NB4 (cell line): ENCODE results near the gene RAP1GAP2.
"Not testable (repeated sequence)": the region's sequence is repeated elsewhere in the genome, so short reads cannot be mapped to it uniquely, and the experiment has no call there.

Source experiments
- DNase-seq: peaks from one replicate; pipeline ENCODE4 v3.0.0; 2010; ENCODE audit warnings: low read depth
- H3K4me3 ChIP-seq: one replicate; pipeline ENCODE4 v1.5.1; 2011; ENCODE audit warnings: mild to moderate bottlenecking, low read depth, low read length, moderate library complexity
- CTCF ChIP-seq: IDR thresholded peaks from one replicate; pipeline ENCODE4 v1.5.1; 2012; ENCODE audit warnings: low read depth, low read length
- MAX ChIP-seq: IDR thresholded peaks from 2 replicates; pipeline ENCODE4 v1.6.1; 2011; ENCODE audit warnings: low read depth, low read length
- MYC ChIP-seq: IDR thresholded peaks from 2 replicates; pipeline ENCODE4 v1.6.1; 2011; ENCODE audit warnings: low read depth, low read length
- POLR2A ChIP-seq: IDR thresholded peaks from 2 replicates; pipeline ENCODE4 v1.6.1; 2011; ENCODE audit warnings: mild to moderate bottlenecking; ENCODE audit not compliant: insufficient read length; ENCODE audit errors: extremely low read depth

The RAP1GAP2 gene

GRCh38 chr17:2885733-2886132 is 89.5 kb downstream of the RAP1GAP2 start:
- no peak for DNase-seq
- no peak for TF ChIP-seq MYC
- no peak for TF ChIP-seq CTCF
- no peak for TF ChIP-seq MAX
- TF ChIP-seq POLR2A, result no peak
- H3K4me3 ChIP-seq, result no peak overlapping the region

- H3K4me3 ChIP-seq, result no peak overlapping the region
- no peak for DNase-seq
- TF ChIP-seq CTCF (no peak), MYC (no peak), MAX (no peak), POLR2A (no peak)
Measured at GRCh38 chr17:2888326-2888725, 92.1 kb downstream of the RAP1GAP2 start.

GRCh38 chr17:2889256-2889655 is 93.0 kb downstream of the RAP1GAP2 start:
- TF ChIP-seq MYC (no peak), MAX (no peak), CTCF (no peak), POLR2A (no peak)
- no peak overlapping the region for H3K4me3 ChIP-seq
- DNase-seq, result no peak

DNA sequence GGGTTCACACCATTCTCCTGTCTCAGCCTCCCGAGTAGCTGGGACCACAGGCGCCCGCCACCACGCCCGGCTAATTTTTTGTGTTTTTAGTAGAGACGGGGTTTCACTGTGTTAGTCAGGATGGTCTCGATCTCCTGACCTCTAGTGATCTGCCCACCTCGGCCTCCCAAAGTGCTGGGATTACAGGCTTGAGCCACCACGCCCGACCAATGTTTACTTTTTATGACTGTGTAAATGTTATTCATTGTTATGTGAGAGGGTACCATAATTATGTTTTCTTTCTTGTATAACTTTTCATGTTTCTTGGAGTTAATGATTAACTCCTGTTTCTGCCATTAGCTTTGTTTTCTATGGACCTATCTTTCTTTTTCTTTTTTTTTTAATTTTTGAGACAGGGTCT is 94.5 kb downstream of the RAP1GAP2 start:
- DNase-seq, H3K4me3 ChIP-seq: not testable (repeated sequence)

DNA sequence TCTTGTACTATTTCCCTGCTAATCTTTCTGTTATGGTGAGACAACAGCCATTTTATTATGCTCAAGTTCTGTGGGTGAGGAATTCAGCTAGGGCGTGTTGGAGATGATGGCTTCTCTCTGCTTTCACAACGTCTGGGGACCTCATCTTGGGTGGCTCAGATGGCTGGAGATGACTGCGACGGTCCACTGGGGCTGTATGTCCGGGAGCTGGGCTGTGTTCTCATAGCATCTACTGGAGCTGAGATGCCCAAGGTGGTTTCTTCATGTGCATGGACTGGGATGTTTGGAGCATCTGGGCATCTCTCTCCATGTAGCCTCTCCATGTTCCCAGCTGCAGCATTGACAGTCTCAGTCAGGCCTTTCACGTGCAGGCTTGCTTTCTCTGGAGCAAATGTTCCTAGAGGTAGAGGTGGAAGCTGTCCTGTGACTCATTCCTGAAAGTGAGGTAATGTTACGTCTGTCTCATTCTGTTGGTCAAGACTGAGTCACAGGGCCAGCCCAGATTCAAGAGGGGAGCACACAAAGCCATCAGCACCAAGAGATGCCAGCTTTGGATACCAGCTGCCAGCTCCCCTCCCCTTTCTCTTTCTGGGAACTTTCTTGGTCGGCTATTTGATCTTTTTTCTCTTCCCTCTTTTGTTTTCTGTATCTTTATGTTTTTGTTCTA is 96.2 kb downstream of the RAP1GAP2 start:
- DNase-seq, result peak; percentile 39
- no peak overlapping the region for H3K4me3 ChIP-seq
- TF ChIP-seq MYC (no peak), POLR2A (no peak), CTCF (no peak), MAX (no peak)

DNA sequence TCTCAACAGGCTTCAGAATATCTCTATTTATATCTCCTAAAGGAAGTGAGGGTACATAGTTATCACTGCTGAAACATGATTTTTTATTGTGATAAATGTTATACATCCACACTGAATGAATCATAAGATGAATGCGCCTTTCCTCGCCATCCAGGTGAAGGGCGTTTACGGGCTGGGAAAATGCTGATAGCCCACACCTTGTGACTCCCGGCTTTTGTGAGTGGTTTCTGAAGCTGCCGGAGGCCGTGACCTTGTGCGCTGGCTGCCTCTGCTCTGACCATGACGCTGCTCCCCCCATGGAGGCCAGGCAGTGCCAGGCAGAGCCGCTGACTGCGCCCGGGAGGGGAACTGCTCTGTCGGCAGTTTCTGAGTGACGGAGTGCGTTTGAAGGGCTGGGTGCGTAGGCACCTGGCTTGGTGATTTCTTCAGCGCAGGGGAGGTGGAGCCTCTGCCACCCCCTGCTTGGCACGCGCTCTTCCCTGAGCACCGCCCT is 97.2 kb downstream of the RAP1GAP2 start:
- H3K4me3 ChIP-seq, result no peak overlapping the region
- DNase-seq, result no peak
- TF ChIP-seq MYC (no peak), MAX (no peak), POLR2A (no peak)

DNA sequence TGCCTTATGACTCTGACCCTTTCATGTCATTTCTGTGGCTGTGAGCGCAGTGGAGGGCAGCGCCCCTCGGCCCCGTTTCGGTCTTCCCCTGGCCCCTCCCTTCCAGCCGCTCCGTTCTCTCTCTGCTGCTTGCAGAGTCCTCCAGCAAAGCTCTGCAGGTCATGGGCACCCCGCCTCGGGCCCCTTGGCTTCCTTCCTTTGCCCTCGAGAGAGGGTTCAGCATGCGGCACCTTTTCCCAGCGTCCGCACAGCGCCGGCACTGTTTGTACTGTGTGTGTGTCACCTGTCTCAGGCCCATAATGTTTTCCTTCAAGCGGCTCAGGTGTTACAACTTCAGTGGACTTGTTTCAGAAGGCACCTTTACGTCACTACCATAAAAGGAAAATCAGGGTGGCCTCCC is 98.5 kb downstream of the RAP1GAP2 start:
- DNase-seq, result no peak
- no peak for TF ChIP-seq MYC
- TF ChIP-seq POLR2A, result no peak
- TF ChIP-seq MAX, result no peak
- no peak for TF ChIP-seq CTCF

More for the DNA sequence above, 98.5 kb downstream of the RAP1GAP2 start:
- no peak overlapping the region for H3K4me3 ChIP-seq
